ENCODE measurements around the gene UBASH3A. TPM values are rescaled to one million over a fixed set of nuclear protein-coding genes. Genes with fewer than 3 reads are reported as not detected.

The UBASH3A gene
- total RNA-seq (under 1 TPM; 0.15 to 0.29 (median 0.25) TPM), polyA plus RNA-seq (0.07 TPM)
- long read RNA-seq, donor 1 = 0 reads
- long read RNA-seq, donor 2 = 0 reads
- long read RNA-seq, donor 3, partial matches to known transcripts = 1 of 1 reads
- long read RNA-seq, donor 3, other reads (novel, unspliced or antisense) = 0 of 1 reads
- long read RNA-seq, donor 4 = 0 reads

GRCh38 chr21:42403611-42404231, at the start of gene UBASH3A:
Gene UBASH3A (plus strand): TSS chr21:42403902. CDS start chr21:42403946, 44 bp downstream.
- no peak for DNase-seq
- Histone ChIP-seq H3K27ac (ENCODE audit: low read length) (no peak within 1 kb of the TSS), H3K9me3 (ENCODE audit: control insufficient read depth, low read length) (no peaks in the 10 kb centered on the region), H3K4me3 (ENCODE audit: low read length) (no peak within 1 kb of the TSS), H3K4me1 (ENCODE audit: control insufficient read depth, insufficient read depth, low read length) (no peaks in the 10 kb centered on the region), H3K27me3 (ENCODE audit: control insufficient read depth, insufficient read depth) (no peaks in the 10 kb centered on the region)
- 61% methylated on average over 21 of the region's 21 CpGs for WGBS
- intact Hi-C loops (cut with DNase I) = no loop called here
- ATAC-seq = no peak

- Histone ChIP-seq H3K4me3 (ENCODE audit: low read length) (no peak overlapping the region), H3K27ac (ENCODE audit: low read length) (no peak overlapping the region), H3K4me1 (ENCODE audit: control insufficient read depth, insufficient read depth, low read length) (no peaks in the 10 kb centered on the region), H3K27me3 (ENCODE audit: control insufficient read depth, insufficient read depth) (no peaks in the 10 kb centered on the region), H3K9me3 (ENCODE audit: control insufficient read depth, low read length) (no peaks in the 10 kb centered on the region)
- ATAC-seq = no peak
- no peak for DNase-seq
- 86% methylated on average over 2 of the region's 2 CpGs for WGBS
- intact Hi-C loops (cut with DNase I) = no loop called here
Measured at GRCh38 chr21:42356046-42356445, 47.7 kb upstream of the UBASH3A start.

GRCh38 chr21:42356650-42357049, 47.1 kb upstream of the UBASH3A start:
- Histone ChIP-seq H3K27me3 (ENCODE audit: control insufficient read depth, insufficient read depth) (no peaks in the 10 kb centered on the region), H3K4me1 (ENCODE audit: control insufficient read depth, insufficient read depth, low read length) (no peaks in the 10 kb centered on the region), H3K4me3 (ENCODE audit: low read length) (no peak overlapping the region), H3K9me3 (ENCODE audit: control insufficient read depth, low read length) (no peaks in the 10 kb centered on the region), H3K27ac (ENCODE audit: low read length) (no peak overlapping the region)
- ATAC-seq = no peak
- no peak for DNase-seq
- intact Hi-C loops (cut with DNase I) = no loop called here
- WGBS = 38% methylated on average over 6 of the region's 6 CpGs

- H3K27ac ChIP-seq (ENCODE audit: low read length) = no peak overlapping the region
- H3K4me1 ChIP-seq (ENCODE audit: control insufficient read depth, insufficient read depth, low read length) = no peaks in the 10 kb centered on the region
- H3K4me3 ChIP-seq (ENCODE audit: low read length) = no peak overlapping the region
- ATAC-seq = no peak
- DNase-seq = no peak
- intact Hi-C loops (cut with DNase I) = no loop called here
- 67% methylated on average over 3 of the region's 3 CpGs for WGBS
- no peaks in the 10 kb centered on the region for H3K27me3 ChIP-seq (ENCODE audit: control insufficient read depth, insufficient read depth)
- no peaks in the 10 kb centered on the region for H3K9me3 ChIP-seq (ENCODE audit: control insufficient read depth, low read length)
Measured at GRCh38 chr21:42357307-42357706, 46.4 kb upstream of the UBASH3A start.

- DNase-seq (no peak), ATAC-seq (no peak)
- Histone ChIP-seq H3K27me3 (ENCODE audit: control insufficient read depth, insufficient read depth) (no peaks in the 10 kb centered on the region), H3K9me3 (ENCODE audit: control insufficient read depth, low read length) (no peaks in the 10 kb centered on the region), H3K4me1 (ENCODE audit: control insufficient read depth, insufficient read depth, low read length) (no peaks in the 10 kb centered on the region), H3K4me3 (ENCODE audit: low read length) (no peak overlapping the region), H3K27ac (ENCODE audit: low read length) (no peak overlapping the region)
- intact Hi-C loops (cut with DNase I) = no loop called here
- 93% methylated on average over 12 of the region's 12 CpGs for WGBS
Measured at GRCh38 chr21:42358261-42358660, 45.4 kb upstream of the UBASH3A start.

- 85% methylated on average over 13 of the region's 13 CpGs for WGBS
- Histone ChIP-seq H3K27me3 (ENCODE audit: control insufficient read depth, insufficient read depth) (no peaks in the 10 kb centered on the region), H3K4me3 (ENCODE audit: low read length) (no peak overlapping the region), H3K9me3 (ENCODE audit: control insufficient read depth, low read length) (no peaks in the 10 kb centered on the region), H3K27ac (ENCODE audit: low read length) (no peak overlapping the region), H3K4me1 (ENCODE audit: control insufficient read depth, insufficient read depth, low read length) (no peaks in the 10 kb centered on the region)
- no peak for DNase-seq
- ATAC-seq = no peak
- intact Hi-C loops (cut with DNase I) = no loop called here
Measured at GRCh38 chr21:42358937-42359336, 44.8 kb upstream of the UBASH3A start.

- Histone ChIP-seq H3K4me3 (ENCODE audit: low read length) (no peak overlapping the region), H3K27me3 (ENCODE audit: control insufficient read depth, insufficient read depth) (no peaks in the 10 kb centered on the region), H3K9me3 (ENCODE audit: control insufficient read depth, low read length) (no peaks in the 10 kb centered on the region), H3K4me1 (ENCODE audit: control insufficient read depth, insufficient read depth, low read length) (no peaks in the 10 kb centered on the region), H3K27ac (ENCODE audit: low read length) (no peak overlapping the region)
- DNase-seq (no peak), ATAC-seq (no peak)
- intact Hi-C loops (cut with DNase I) = no loop called here
- WGBS = 64% methylated on average over 2 of the region's 2 CpGs
Measured at GRCh38 chr21:42360317-42360716, 43.4 kb upstream of the UBASH3A start.

GRCh38 chr21:42361286-42361685, 42.4 kb upstream of the UBASH3A start:
- no peaks in the 10 kb centered on the region for H3K27me3 ChIP-seq (ENCODE audit: control insufficient read depth, insufficient read depth)
- intact Hi-C loops (cut with DNase I) = no loop called here
- no peaks in the 10 kb centered on the region for H3K9me3 ChIP-seq (ENCODE audit: control insufficient read depth, low read length)
- ATAC-seq = no peak
- H3K4me3 ChIP-seq (ENCODE audit: low read length) = no peak overlapping the region
- WGBS = 34% methylated on average over 7 of the region's 7 CpGs
- H3K27ac ChIP-seq (ENCODE audit: low read length) = no peak overlapping the region
- no peaks in the 10 kb centered on the region for H3K4me1 ChIP-seq (ENCODE audit: control insufficient read depth, insufficient read depth, low read length)
- no peak for DNase-seq

- intact Hi-C loops (cut with DNase I) = no loop called here
Measured at GRCh38 chr21:42362198-42362597, 41.5 kb upstream of the UBASH3A start.

GRCh38 chr21:42362700-42363099, 41.0 kb upstream of the UBASH3A start:
- Histone ChIP-seq H3K9me3 (ENCODE audit: control insufficient read depth, low read length) (no peaks in the 10 kb centered on the region), H3K4me1 (ENCODE audit: control insufficient read depth, insufficient read depth, low read length) (no peaks in the 10 kb centered on the region), H3K27ac (ENCODE audit: low read length) (no peak overlapping the region), H3K4me3 (ENCODE audit: low read length) (no peak overlapping the region), H3K27me3 (ENCODE audit: control insufficient read depth, insufficient read depth) (no peaks in the 10 kb centered on the region)
- DNase-seq = no peak
- intact Hi-C loops (cut with DNase I) = no loop called here
- no peak for ATAC-seq
- WGBS = 68% methylated on average over 9 of the region's 9 CpGs

More at GRCh38 chr21:42362198-42362597, 41.5 kb upstream of the UBASH3A start:
- H3K27me3 ChIP-seq (ENCODE audit: control insufficient read depth, insufficient read depth) = no peaks in the 10 kb centered on the region
- DNase-seq = no peak
- WGBS = 73% methylated on average over 12 of the region's 12 CpGs
- H3K4me3 ChIP-seq (ENCODE audit: low read length) = no peak overlapping the region
- no peak for ATAC-seq
- H3K9me3 ChIP-seq (ENCODE audit: control insufficient read depth, low read length) = no peaks in the 10 kb centered on the region
- no peak overlapping the region for H3K27ac ChIP-seq (ENCODE audit: low read length)
- H3K4me1 ChIP-seq (ENCODE audit: control insufficient read depth, insufficient read depth, low read length) = no peaks in the 10 kb centered on the region

- Histone ChIP-seq H3K4me1 (ENCODE audit: control insufficient read depth, insufficient read depth, low read length) (no peaks in the 10 kb centered on the region), H3K9me3 (ENCODE audit: control insufficient read depth, low read length) (no peaks in the 10 kb centered on the region), H3K27me3 (ENCODE audit: control insufficient read depth, insufficient read depth) (no peaks in the 10 kb centered on the region), H3K27ac (ENCODE audit: low read length) (no peak overlapping the region), H3K4me3 (ENCODE audit: low read length) (no peak overlapping the region)
- DNase-seq (no peak), ATAC-seq (no peak)
- intact Hi-C loops (cut with DNase I) = no loop called here
- WGBS = 73% methylated on average over 8 of the region's 8 CpGs
Measured at GRCh38 chr21:42363312-42363711, 40.4 kb upstream of the UBASH3A start.

Measured in right cardiac atrium (tissue), 5 donors.